CD4-positive, alpha-beta T cell treated with Interleukin-6 at 100 ng/mL for 8 hours (primary cell): ENCODE data around the gene CLASP1.
"Not testable (repeated sequence)": the region's sequence is repeated elsewhere in the genome, so short reads cannot be mapped to it uniquely, and the experiment has no call there.

Experiments
- DNase-seq: peaks from one replicate; pipeline ENCODE4 v3.0.0-alpha.2; 2020; ENCODE audit warnings: mixed read lengths, low spot score

The CLASP1 gene

GRCh38 chr2:121613774-121614173 is 35.5 kb downstream of the CLASP1 start:
- DNase-seq: no peak

- DNase-seq: no peak
Measured at GRCh38 chr2:121613152-121613551, 36.1 kb downstream of the CLASP1 start.

- DNase-seq: no peak
Measured at GRCh38 chr2:121611730-121612705, 37.2 kb downstream of the CLASP1 start.

- DNase-seq: not testable (repeated sequence)
Measured at GRCh38 chr2:121611048-121611649, 38.1 kb downstream of the CLASP1 start.

GRCh38 chr2:121610487-121610874 is 38.8 kb downstream of the CLASP1 start:
- not testable (repeated sequence) for DNase-seq

GRCh38 chr2:121608967-121609366 is 40.3 kb downstream of the CLASP1 start:
- no peak for DNase-seq

GRCh38 chr2:121608367-121608766 is 40.9 kb downstream of the CLASP1 start:
- no peak for DNase-seq

GRCh38 chr2:121605820-121606733 is 43.2 kb downstream of the CLASP1 start:
- no peak for DNase-seq

- no peak for DNase-seq
Measured at GRCh38 chr2:121603185-121603584, 46.1 kb downstream of the CLASP1 start.

GRCh38 chr2:121599963-121600651 is 49.2 kb downstream of the CLASP1 start:
- no peak for DNase-seq

- DNase-seq: no peak
Measured at GRCh38 chr2:121598087-121598486, 51.2 kb downstream of the CLASP1 start.

GRCh38 chr2:121596221-121597080 is 52.8 kb downstream of the CLASP1 start:
- no peak for DNase-seq

- no peak for DNase-seq
Measured at GRCh38 chr2:121595012-121595891, 54.0 kb downstream of the CLASP1 start.

- no peak for DNase-seq
Measured at GRCh38 chr2:121591199-121591598, 58.1 kb downstream of the CLASP1 start.

- DNase-seq: no peak
Measured at GRCh38 chr2:121588357-121588756, 60.9 kb downstream of the CLASP1 start.

- no peak for DNase-seq
Measured at GRCh38 chr2:121587131-121587530, 62.1 kb downstream of the CLASP1 start.

GRCh38 chr2:121584741-121585140 is 64.5 kb downstream of the CLASP1 start:
- no peak for DNase-seq

- DNase-seq: no peak
Measured at GRCh38 chr2:121583555-121583954, 65.7 kb downstream of the CLASP1 start.

- no peak for DNase-seq
Measured at GRCh38 chr2:121582272-121582671, 67.0 kb downstream of the CLASP1 start.

- no peak for DNase-seq
Measured at GRCh38 chr2:121579309-121579708, 70.0 kb downstream of the CLASP1 start.
